Measurements from ENCODE around the gene POLR3C. TPM values are rescaled to one million over a fixed set of nuclear protein-coding genes. Genes with fewer than 3 reads are reported as not detected.

The POLR3C gene
- total and polyA plus RNA-seq, 2 donors (not counting 1 experiment from before 2014, with no cell fraction given) = 36.5 to 49.3 TPM

GRCh38 chr1:145837656-145838055 lies 13.7 kb downstream of the POLR3C start:
- no peak for ATAC-seq (ENCODE audit: low read depth)
- no peaks in the 10 kb centered on the region for H4K20me1 ChIP-seq (ENCODE audit: control insufficient read depth, insufficient read depth, low read length, poor library complexity, severe bottlenecking)
- H3K9ac ChIP-seq (ENCODE audit: low read length) = no peak overlapping the region
- H3K27ac Mint-ChIP-seq = no peak overlapping the region
- CTCF ChIA-PET = no interaction called here
- no peaks in the 10 kb centered on the region for H3K27me3 ChIP-seq (replicated peaks in 1 of 4; ENCODE audit: control extremely low read depth in 1 of 4, control insufficient read depth in 3 of 4, insufficient read depth in 4 of 4, low read length in 3 of 4)
- H3K79me2 ChIP-seq (ENCODE audit: control insufficient read depth, insufficient read depth, low read length) = no peaks in the 10 kb centered on the region
- 100% methylated on average over 1 of the region's 1 CpG for WGBS (ENCODE audit: insufficient coverage)
- H3K4me2 ChIP-seq (replicated peaks; ENCODE audit: low read depth, low read length, poor library complexity, severe bottlenecking) = no peak overlapping the region
- H3K4me3 Mint-ChIP-seq = no peak overlapping the region
- no peaks in the 10 kb centered on the region for H3K4me1 ChIP-seq (ENCODE audit: control insufficient read depth in 2 of 2, insufficient read depth in 2 of 2, low read length in 2 of 2)
- no peaks in the 10 kb centered on the region for H3K9me3 ChIP-seq (ENCODE audit: control extremely low read depth in 1 of 3, control insufficient read depth in 2 of 3, insufficient read depth in 1 of 3, low read length in 2 of 3)
- intact Hi-C loops (cut with micrococcal nuclease) = no loop called here
- TF ChIP-seq EZH2 (IDR thresholded peaks at IDR 0.05; ENCODE audit: borderline replicate concordance, insufficient read depth, low read depth, low read length, poor library complexity, severe bottlenecking) = no peak
- TF ChIP-seq CTCF (IDR thresholded peaks at IDR 0.05) = no peak
- POLR2A ChIA-PET = no interaction called here
- no peak overlapping the region for H3K27ac ChIP-seq (ENCODE audit: low read length in 2 of 2)
- H3K9me3 Mint-ChIP-seq (ENCODE audit: insufficient read depth) = no peaks in the 10 kb centered on the region
- H2AFZ ChIP-seq (ENCODE audit: insufficient read depth, low read depth, low read length, poor library complexity, severe bottlenecking) = no peak overlapping the region
- no peaks in the 10 kb centered on the region for H3K4me1 Mint-ChIP-seq
- DNase-seq = no peak
- H3K36me3 ChIP-seq (replicated peaks in 1 of 2; ENCODE audit: control extremely low read depth in 1 of 2, control insufficient read depth in 1 of 2, extremely low read depth in 1 of 2, insufficient read depth in 2 of 2, low read length in 1 of 2) = peaks cover 34 to 91% of the 10 kb centered on the region in 2 experiments
- H3K4me3 ChIP-seq (ENCODE audit: control extremely low read depth in 1 of 5, extremely low read depth in 1 of 5, insufficient read depth in 1 of 5, low read depth in 2 of 5, low read length in 4 of 5) = no peak overlapping the region
- H3K27me3 Mint-ChIP-seq = no peaks in the 10 kb centered on the region

GRCh38 chr1:145843031-145843430 lies 19.0 kb downstream of the POLR3C start:
- WGBS (ENCODE audit: insufficient coverage) = 100% methylated on average over 1 of the region's 3 CpGs
- TF ChIP-seq EZH2 (IDR thresholded peaks at IDR 0.05; ENCODE audit: borderline replicate concordance, insufficient read depth, low read depth, low read length, poor library complexity, severe bottlenecking) = no peak
- no peak for TF ChIP-seq CTCF (IDR thresholded peaks at IDR 0.05)
- Mint-ChIP-seq H3K9me3 (ENCODE audit: insufficient read depth) (no peaks in the 10 kb centered on the region), H3K27me3 (no peaks in the 10 kb centered on the region), H3K4me1 (peaks cover 7% of the 10 kb centered on the region), H3K27ac (no peak overlapping the region), H3K4me3 (no peak overlapping the region)
- Histone ChIP-seq H3K4me1 (ENCODE audit: control insufficient read depth in 2 of 2, insufficient read depth in 2 of 2, low read length in 2 of 2) (peaks cover 18 to 24% of the 10 kb centered on the region in 2 donors), H3K9me3 (ENCODE audit: control extremely low read depth in 1 of 3, control insufficient read depth in 2 of 3, insufficient read depth in 1 of 3, low read length in 2 of 3) (no peaks in the 10 kb centered on the region), H3K4me3 (ENCODE audit: control extremely low read depth in 1 of 5, extremely low read depth in 1 of 5, insufficient read depth in 1 of 5, low read depth in 2 of 5, low read length in 4 of 5) (no peak overlapping the region), H3K27me3 (replicated peaks in 1 of 4; ENCODE audit: control extremely low read depth in 1 of 4, control insufficient read depth in 3 of 4, insufficient read depth in 4 of 4, low read length in 3 of 4) (no peaks in the 10 kb centered on the region), H3K36me3 (replicated peaks in 1 of 2; ENCODE audit: control extremely low read depth in 1 of 2, control insufficient read depth in 1 of 2, extremely low read depth in 1 of 2, insufficient read depth in 2 of 2, low read length in 1 of 2) (peaks cover 20 to 57% of the 10 kb centered on the region in 2 experiments), H3K9ac (ENCODE audit: low read length) (no peak overlapping the region), H3K79me2 (ENCODE audit: control insufficient read depth, insufficient read depth, low read length) (no peaks in the 10 kb centered on the region), H3K27ac (ENCODE audit: low read length in 2 of 2) (no peak overlapping the region), H2AFZ (ENCODE audit: insufficient read depth, low read depth, low read length, poor library complexity, severe bottlenecking) (no peak overlapping the region), H3K4me2 (replicated peaks; ENCODE audit: low read depth, low read length, poor library complexity, severe bottlenecking) (no peak overlapping the region), H4K20me1 (ENCODE audit: control insufficient read depth, insufficient read depth, low read length, poor library complexity, severe bottlenecking) (no peaks in the 10 kb centered on the region)
- intact Hi-C loops (cut with micrococcal nuclease) = no loop called here
- CTCF ChIA-PET = interaction anchor here (6.4 to 6.6 kb wide), 3 partner anchors 15 to 135 kb away, joined by 68 to 148 read pairs (median 107); partner anchors contain the start of genes ITGA10 and PIAS3
- ATAC-seq (ENCODE audit: low read depth) (no peak), DNase-seq (no peak)
- POLR2A ChIA-PET = no interaction called here

Measured in B cell (primary cell).